HUDEP-2 (cell line): ENCODE results near the gene SEL1L3.

ENCODE experiments used
- DNase-seq, 76 experiments: peaks; one replicate each; lab custom pipeline; 2025; ENCODE audit not compliant: unreplicated experiment in 76 of 76; lab: John Stamatoyannopoulos, UW

Gene SEL1L3

DNA sequence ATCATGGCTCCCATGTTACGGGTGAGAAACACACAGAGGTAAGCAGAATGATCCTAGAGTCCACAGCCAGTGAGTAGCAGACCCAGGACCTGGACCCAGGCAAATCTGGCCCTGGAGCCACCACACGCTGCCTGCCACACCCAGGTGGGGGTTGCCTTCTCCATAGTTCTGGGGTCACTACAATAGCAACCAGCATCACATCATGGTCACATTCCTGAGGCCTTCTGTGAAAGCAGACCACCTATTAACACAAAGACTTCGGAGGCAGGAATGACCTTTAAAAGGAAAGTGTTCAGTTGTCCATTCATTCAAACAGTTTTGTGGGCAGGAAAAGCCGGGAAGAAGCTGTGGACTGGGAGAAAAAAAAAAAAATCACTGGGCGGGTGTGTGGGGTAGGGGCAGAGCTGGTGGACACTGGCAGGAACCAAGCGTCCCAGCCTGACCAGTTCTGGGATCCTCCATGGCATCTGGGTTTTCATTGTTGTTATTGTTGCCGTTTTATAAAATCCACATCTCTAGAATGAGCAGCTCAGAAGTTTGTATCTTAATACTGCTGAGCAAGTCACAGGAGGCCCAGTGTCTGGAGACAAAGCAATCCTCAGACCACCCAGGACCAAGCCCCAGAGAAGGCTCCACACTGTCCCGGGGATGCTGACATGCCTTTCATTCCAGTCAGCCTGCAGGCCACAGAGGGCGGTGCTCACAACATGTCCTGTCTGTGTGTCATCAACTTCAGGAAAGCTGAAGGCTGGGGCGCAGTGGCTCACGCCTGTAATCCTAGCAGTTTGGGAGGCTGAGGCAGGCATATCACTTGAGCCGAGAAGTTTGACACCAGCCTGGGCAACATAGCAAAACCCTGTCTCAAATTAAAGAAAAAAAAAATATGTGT, 67.0 kb downstream of the SEL1L3 start:
- DNase-seq, result no peak

DNA sequence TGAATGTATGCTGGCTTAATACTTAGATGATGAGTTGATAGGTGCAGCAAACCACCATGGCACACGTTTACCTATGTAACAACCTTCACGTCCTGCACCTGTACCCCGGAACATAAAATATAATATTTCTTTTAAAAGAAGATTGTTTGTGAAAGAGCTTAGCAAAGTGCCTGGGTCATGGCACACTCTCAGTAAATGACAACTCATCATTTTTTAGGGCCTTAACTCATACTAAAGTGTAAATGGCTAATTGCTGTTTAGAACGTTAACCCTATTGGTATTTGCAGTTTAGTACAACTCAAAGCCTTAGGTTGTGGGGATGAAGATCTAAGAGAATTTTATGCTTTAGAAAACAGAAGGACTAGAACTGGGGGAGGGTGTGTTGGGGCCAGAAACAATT, 67.7 kb downstream of the SEL1L3 start:
- DNase-seq, result no peak

DNA sequence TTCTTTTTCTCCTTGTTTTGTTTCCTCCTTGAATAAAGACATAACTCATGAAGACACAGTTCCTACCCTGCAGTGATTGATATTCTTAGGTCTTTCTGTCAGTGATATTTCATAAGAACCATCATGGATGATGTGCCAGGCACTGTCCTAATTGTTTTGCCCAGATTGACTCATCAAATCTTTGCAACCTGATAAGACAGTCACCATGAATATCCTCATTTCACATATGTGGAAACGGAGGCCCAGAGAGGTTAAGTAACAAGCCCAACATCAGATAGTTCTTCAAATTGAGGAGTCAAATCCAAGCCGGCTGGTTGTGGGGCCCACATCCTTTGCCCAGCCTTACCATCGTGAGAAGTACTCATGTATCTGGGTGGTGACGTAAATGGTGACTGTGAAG, 69.9 kb downstream of the SEL1L3 start:
- DNase-seq, result no peak

DNA sequence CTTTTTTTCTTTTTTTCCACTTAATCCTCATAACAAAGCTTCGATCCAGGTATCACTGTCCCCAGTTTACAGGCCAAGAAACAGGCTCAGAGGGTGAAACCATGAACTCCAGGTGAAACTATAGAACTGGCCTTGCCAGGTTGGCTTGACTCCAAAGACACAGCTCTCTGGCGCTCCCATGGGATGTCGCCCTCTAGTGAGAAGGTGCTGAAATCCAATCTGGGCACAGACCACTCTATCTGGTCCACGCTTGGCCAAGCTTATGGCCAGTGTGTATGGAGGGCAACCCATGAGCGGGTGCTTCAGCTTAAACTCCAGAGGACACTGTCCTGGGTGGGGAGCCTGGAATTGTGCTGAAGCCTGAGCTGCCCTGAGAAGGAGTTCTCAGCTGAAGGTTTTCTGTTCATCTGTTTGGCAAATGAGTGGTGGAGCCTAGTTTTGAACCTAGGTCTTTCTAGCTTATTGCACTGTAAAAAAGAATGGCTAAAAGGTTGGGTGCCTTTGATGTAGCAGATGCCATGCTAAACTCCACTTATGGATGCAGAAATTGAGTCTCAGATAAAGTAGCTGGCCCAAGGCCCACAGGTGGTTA, 70.5 kb downstream of the SEL1L3 start:
- peak in 46 of 76 experiments; percentile 3 to 64 (median 22) for DNase-seq

DNA sequence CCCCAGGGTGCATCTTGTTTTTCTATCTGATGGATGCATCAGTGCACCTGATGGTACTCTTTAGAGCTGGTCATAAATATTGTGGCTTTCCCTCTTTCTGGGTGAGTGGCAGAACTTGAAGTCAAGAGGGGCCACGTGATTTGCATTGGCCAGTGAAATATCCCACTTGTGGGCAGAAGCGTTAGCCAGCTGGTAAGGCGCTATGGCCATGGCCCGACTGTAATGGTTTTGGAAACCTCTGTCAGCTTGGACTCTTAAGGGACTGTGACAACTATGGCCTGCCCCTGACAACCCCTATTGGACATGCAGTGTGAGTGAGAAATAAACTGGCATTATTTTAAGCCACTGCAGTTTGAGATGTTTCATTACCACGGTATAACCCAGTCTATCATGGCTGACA, 72.8 kb downstream of the SEL1L3 start:
- DNase-seq, result no peak

DNA sequence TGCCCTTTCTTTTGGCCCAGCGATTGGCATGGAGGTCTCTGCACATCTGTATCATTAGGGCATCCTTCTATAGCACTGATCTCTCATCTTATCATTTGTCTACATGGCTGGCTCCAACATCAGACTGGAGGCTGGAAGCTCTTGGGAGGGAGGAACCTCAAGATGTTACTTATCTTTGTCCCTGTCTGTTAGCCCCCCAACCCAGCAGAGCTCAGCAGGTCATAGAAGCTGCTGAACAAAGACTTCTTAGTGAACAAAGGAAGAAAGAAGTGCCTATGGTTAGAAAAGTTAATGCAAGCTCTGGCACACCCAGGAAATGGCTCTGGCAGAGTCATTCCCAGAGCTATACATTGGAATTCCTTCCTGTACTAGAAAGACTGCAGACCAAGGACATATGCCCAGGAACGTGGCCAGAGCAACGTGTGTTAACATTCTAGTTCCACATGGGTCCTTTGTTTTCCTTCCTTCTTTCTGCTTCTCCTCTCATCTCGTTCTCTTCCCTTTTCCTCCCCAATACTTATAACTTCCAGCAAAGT, 74.0 kb downstream of the SEL1L3 start:
- no peak for DNase-seq

DNA sequence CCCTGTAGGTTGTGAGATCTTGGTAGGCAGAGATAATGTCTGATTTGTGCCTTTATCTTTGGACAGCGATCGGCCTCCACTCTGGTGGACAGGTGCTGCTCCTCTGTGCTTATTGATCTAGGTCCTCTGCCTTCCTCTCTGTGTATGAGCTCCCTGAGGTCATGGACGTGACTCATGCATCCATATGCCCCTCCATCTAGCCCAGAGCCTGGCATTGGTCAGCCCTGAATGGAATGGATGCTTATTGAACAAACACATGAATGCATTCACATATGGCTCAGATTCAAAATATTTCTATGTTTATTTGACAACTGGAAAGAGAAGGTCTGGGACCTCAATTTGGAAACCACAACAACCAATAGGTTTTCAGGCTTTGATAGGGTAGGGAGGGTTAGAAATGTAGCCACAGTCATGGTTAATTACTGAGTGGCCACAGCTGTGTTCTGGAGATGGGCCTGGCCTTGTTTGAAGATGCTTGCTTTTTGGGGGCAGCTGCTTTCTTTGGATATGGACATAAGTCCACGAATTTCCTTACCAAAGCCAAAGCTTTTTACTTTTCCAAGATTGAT, 76.2 kb downstream of the SEL1L3 start:
- DNase-seq, result no peak

DNA sequence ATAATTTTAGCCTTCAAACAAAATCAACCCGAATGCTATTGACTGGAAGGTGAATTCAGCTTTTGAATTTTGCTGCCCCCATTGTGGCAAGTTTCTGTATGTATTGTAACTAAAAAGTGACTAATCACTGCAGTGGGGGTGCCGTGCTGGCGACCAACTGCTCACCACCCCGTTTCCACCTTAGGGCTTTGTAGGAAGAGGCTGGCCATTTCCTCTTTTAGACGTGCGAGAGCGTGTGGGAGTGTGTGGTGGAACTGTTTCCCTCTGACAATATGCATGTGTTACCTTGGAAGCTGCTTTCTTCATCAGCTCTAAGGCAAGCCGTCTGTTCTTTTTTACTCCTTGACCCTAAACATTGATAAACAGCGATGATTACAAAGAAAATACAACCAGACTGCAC, 78.8 kb downstream of the SEL1L3 start:
- DNase-seq, result no peak

DNA sequence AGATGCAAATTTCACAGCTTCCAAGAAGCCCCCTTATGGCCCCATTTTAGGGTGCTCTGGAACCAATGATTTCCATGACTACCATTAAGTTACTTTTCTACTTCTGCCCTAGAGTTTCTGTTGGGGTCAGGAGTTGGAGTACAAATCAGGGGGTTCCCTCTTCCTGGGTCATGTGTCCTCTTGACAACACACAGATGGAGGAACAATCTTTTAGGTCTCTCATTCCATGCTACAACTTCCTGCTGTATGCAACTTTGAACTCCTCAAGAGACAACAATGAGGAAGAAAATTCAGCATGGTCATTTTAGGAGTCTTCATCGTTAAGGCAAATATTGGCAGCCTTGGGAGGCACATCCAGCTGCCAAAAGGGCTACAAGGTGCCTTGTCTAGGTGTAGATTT, 79.7 kb downstream of the SEL1L3 start:
- no peak for DNase-seq

DNA sequence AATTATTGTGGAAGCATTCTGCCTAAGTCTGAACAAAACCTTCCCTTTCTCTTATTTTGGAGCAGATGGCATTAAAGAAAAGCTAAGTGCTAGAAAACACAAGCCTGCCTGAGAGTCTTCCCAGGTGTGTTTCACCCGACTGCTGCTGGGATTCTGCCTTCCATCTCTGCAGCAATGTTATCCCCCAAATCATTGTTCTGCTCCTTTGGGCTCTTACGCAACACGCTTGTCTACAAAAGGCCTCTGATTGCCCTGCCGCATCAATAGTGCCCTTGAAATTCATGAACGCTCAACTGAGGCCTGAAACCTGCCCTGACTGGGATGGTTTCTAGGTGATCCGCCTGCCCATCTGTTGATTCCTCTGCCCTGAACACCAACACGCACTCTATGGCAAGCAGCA, 80.3 kb downstream of the SEL1L3 start:
- DNase-seq, result no peak

DNA sequence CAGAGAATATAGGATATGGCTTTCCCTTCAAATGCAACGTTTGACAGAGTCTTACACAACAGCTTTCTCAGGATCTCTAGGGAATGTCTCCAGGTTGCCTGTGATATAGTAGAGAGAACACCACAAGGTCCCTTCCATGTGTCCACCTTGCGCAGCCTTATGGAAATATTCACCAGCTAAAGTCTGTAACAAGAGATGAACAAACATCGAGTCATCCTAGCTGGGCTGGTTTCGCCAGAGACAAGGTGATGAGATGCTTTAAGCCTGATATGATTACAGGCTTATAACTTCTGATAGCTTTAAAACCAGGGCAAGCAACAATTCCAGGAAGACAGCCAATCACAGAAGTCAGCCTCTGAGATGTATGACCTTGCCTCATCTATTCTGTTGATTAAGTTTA, 83.8 kb downstream of the SEL1L3 start:
- no peak for DNase-seq

DNA sequence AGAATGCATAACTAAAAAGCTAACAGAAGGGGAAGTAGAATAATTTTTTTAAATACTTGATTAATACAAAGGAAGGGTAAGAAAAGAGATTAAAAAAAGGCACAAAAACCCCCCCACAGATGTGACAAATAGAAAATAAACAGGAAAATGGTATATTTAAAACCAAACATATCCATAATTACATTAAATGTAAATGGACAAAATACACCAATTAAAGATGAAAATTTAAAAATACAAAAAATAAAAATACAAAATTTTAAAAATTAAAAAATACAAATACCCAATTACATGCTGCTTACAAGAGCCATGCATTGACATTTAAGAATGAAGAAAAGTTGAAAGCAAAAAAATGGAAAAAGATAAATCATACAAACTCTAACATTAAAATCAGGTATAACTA, 86.0 kb downstream of the SEL1L3 start:
- DNase-seq, result no peak

DNA sequence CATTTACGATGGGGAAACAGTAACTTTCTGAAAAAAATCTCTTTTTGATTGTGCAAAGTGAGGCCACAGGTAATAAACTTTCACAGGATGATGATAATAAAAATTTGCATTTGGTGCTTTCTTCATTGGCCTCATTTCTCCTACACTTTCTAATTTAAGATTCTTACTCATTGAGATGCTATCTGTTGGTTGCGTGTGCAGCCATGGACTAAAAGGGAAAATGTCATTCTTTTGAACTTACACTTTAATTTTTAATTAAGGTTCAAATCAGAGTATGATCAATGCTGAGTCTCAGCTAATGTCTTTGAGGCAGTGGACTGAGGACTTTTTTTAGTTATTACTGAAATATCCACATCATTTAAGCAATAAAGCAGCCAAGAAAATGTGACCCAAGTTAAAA, 87.6 kb downstream of the SEL1L3 start:
- DNase-seq, result no peak

DNA sequence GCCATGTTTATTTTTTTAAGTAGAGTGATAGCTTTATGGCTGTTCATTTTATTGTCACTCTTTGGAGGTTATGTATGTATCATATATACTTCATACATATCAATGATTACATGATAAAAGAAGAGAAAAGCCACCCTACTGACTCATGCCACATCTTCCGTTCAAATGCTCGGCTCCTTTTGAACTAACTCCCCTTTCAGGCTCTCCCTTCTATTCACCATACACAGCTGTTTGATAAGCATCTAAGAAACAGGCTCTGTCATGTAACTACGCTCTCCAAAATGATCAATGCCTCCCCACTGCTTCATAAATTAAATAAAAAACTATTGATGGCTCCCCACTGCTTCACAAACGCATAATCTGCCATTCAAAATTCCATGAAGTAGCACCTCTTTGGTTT, 89.4 kb downstream of the SEL1L3 start:
- no peak for DNase-seq

DNA sequence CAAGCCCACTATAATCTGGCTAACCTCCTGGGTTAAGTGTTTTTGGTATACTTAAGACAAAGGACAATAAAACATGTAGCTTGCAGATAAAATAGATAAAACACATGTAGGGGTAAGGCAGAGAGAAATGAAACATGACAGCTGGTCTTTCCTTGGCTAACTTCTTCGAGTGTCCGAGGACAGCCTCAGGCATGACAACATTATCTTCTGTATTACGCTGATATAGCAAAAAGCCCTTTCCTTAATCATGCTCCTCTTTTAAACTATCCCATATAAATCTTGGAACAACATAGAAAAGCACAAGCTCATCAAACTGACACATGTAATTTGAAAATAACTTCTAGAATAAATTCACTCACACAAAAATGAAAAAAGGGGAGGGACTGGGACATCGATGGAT, 91.1 kb downstream of the SEL1L3 start:
- DNase-seq, result no peak

DNA sequence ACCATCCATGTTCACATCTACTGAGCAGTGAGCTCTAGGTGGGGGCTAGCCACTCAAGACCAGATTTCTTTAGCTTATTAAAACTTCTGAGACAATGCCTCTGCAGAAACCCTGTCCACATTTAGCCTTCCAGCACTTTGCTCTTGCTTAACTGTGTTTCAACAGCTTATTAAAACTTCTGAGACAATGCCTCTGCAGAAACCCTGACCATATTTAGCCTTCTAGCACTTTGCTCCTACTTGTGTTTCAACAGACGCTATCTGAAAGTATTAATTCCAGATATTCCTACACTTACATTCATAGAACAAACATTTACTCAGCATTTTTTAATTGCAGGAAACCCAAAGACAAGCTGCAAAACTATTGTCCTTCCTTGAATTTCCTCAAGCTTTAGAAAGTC, 91.9 kb downstream of the SEL1L3 start:
- DNase-seq, result no peak

DNA sequence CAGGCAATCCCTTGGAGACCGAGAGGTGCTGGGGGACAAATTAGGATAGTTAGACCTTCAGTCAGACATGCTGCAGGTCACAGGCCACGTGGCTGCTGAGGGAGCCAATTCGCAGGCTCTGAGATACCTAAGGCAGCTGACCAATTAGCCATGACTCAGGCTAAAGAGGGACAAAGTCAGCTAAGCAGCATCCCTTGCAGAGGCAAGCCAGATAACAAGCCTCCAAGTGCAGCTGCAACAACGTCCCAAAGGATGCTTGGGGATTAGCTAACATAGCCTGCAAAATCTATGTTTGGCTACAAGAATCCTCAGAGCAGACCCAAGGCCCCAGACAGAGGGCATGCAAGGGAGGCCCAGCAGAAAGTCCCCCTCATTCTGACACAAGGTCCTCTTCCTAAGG, 93.5 kb downstream of the SEL1L3 start:
- DNase-seq, result no peak

DNA sequence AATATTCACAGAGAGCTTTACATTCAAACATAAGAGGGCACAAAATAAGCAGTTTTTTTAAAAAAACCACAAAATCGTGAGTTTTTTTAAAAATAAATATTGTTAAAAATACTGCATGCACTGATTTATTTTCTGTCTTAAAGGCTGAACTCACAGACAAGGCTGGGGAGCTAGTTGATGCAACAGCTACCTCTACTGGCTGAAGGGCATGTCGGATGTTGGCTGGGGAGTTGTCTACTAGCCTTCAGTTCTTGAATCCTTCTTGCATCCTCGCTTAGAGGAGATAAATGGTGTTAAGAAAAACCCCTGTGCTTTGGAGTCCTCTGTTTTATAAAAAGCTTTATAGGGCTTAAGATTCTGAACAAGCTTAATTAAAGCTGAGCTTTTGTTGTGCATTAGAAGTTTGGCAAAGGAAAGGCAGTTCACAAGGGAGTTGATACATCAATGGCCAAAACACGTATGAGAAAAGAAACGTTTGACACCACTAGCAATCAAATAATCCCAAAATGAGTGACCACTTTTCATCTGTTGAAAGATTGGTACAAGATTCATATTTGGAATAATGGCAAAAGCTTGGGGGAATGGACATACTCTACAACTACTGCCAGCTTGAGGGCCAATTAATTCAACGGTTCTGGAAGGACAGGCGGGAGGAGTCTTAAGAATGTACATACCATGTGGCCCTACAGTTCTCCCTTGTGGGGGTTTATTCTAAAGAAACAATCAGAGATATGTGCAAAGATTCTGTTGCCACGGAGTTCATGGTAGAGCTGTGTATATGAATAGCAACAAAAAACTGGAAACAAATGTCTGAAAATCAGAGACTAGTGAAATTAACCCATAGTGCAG, 94.7 kb downstream of the SEL1L3 start:
- peak in 43 of 76 experiments; percentile 0 to 48 (median 14) for DNase-seq

DNA sequence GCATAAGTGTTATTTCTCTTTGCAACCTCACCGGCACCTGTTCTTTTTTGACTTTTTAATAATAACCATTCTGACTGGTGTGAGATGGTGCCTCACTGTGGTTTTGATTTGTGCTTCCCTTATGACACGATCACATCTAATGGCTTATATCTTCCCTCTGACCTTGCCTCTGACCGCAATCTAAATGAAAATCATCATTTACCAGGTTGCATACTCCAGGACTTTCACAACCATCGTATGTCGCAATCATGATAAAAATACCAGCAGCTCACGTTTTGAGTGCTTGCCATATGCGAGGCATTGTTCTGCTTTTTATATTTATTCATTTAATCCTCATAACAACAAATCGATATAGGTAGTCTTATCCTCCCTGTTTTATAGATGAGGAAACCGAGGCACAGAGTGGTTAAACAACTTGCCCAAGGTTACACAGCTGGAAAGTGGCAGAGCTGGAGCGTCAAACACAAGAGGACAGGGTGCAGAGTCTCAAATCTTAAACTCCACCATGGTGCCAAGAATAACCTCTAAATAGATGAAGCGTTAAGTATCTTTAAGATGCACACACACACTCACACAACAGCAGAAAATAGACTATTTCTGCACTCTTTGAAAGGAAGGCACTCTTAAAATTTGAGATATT, 102.2 kb downstream of the SEL1L3 start:
- no peak for DNase-seq

DNA sequence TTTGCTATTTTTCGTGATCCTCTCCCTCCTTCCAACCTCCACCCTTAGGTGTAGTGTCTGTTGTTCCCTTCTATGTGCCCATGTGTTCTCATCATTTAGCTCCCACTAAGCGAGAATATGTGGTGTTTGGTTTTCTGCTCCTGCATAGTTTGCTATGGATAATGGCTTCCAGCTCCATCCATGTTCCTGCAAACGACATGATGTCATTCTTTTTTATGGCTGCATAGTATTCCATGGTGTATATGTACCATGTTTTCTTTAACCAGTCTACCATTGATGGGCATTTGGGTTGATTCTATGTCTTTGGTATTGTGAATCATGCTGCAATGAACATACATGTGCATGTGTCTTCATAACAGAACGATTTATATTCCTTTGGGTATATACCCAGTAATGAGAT, 102.7 kb downstream of the SEL1L3 start:
- DNase-seq, result no peak
